Right kidney (tissue), 9 donors: ENCODE measurements around the gene LRRC8C.
"Not testable (repeated sequence)": the region's sequence is repeated elsewhere in the genome, so short reads cannot be mapped to it uniquely, and the experiment has no call there.

Source experiments
- DNase-seq: peaks from one replicate; pipeline ENCODE4 v3.0.0-alpha.2; 2016
- long read RNA-seq, 8 donors: transcript quantifications; one replicate each; lab custom pipeline, GENCODE V29; 2026

LRRC8C gene
- long read RNA-seq, donor 1, full-length matches to known transcripts, result 2 of 2 reads
- long read RNA-seq, donor 1, partial matches to known transcripts, result 0 of 2 reads
- long read RNA-seq, donor 1, other reads (novel, unspliced or antisense), result 0 of 2 reads
- long read RNA-seq, donor 2, full-length matches to known transcripts, result 2 of 2 reads
- long read RNA-seq, donor 2, partial matches to known transcripts, result 0 of 2 reads
- long read RNA-seq, donor 2, other reads (novel, unspliced or antisense), result 0 of 2 reads
- long read RNA-seq, donor 3, result 0 reads
- long read RNA-seq, donor 4, full-length matches to known transcripts, result 3 of 3 reads
- long read RNA-seq, donor 4, partial matches to known transcripts, result 0 of 3 reads
- long read RNA-seq, donor 4, other reads (novel, unspliced or antisense), result 0 of 3 reads
- long read RNA-seq, donor 5, full-length matches to known transcripts, result 3 of 3 reads
- long read RNA-seq, donor 5, partial matches to known transcripts, result 0 of 3 reads
- long read RNA-seq, donor 5, other reads (novel, unspliced or antisense), result 0 of 3 reads
- long read RNA-seq, donor 6, full-length matches to known transcripts, result 3 of 3 reads
- long read RNA-seq, donor 6, partial matches to known transcripts, result 0 of 3 reads
- long read RNA-seq, donor 6, other reads (novel, unspliced or antisense), result 0 of 3 reads
- long read RNA-seq, donor 7, full-length matches to known transcripts, result 3 of 3 reads
- long read RNA-seq, donor 7, partial matches to known transcripts, result 0 of 3 reads
- long read RNA-seq, donor 7, other reads (novel, unspliced or antisense), result 0 of 3 reads
- long read RNA-seq, donor 8, full-length matches to known transcripts, result 3 of 3 reads
- long read RNA-seq, donor 8, partial matches to known transcripts, result 0 of 3 reads
- long read RNA-seq, donor 8, other reads (novel, unspliced or antisense), result 0 of 3 reads

GRCh38 chr1:89632657-89633247 lies at the start of gene LRRC8C:
Gene LRRC8C, plus strand, starts transcription at chr1:89633120. Its CDS starts 53,354 bp downstream, at chr1:89686474.
- DNase-seq, result peak; percentile 91

GRCh38 chr1:89584211-89584610 lies 48.7 kb upstream of the LRRC8C start:
- DNase-seq, result no peak

GRCh38 chr1:89584781-89585180 lies 48.1 kb upstream of the LRRC8C start:
- no peak for DNase-seq

GRCh38 chr1:89587729-89588161 lies 45.2 kb upstream of the LRRC8C start:
- no peak for DNase-seq

- DNase-seq, result no peak
Measured at GRCh38 chr1:89588480-89588879, 44.4 kb upstream of the LRRC8C start.

- no peak for DNase-seq
Measured at GRCh38 chr1:89589515-89589914, 43.4 kb upstream of the LRRC8C start.

- DNase-seq, result no peak
Measured at GRCh38 chr1:89590341-89591080, 42.4 kb upstream of the LRRC8C start.

GRCh38 chr1:89592861-89593302 lies 40.0 kb upstream of the LRRC8C start:
- not testable (repeated sequence) for DNase-seq

GRCh38 chr1:89594096-89594740 lies 38.7 kb upstream of the LRRC8C start:
- DNase-seq, result no peak

- DNase-seq, result no peak
Measured at GRCh38 chr1:89596698-89597097, 36.2 kb upstream of the LRRC8C start.

- no peak for DNase-seq
Measured at GRCh38 chr1:89598450-89599331, 34.2 kb upstream of the LRRC8C start.

- no peak for DNase-seq
Measured at GRCh38 chr1:89599332-89599630, 33.6 kb upstream of the LRRC8C start.

- no peak for DNase-seq
Measured at GRCh38 chr1:89600451-89601224, 32.3 kb upstream of the LRRC8C start.

GRCh38 chr1:89602871-89603404 lies 30.0 kb upstream of the LRRC8C start:
- no peak for DNase-seq

- no peak for DNase-seq
Measured at GRCh38 chr1:89603651-89604413, 29.1 kb upstream of the LRRC8C start.

- DNase-seq, result no peak
Measured at GRCh38 chr1:89604414-89604735, 28.5 kb upstream of the LRRC8C start.

GRCh38 chr1:89605692-89606091 lies 27.2 kb upstream of the LRRC8C start:
- no peak for DNase-seq

- no peak for DNase-seq
Measured at GRCh38 chr1:89606227-89606980, 26.5 kb upstream of the LRRC8C start.
